IMR-90 (cell line): ENCODE results near the gene CMTM8. TPM values are rescaled to one million over a fixed set of nuclear protein-coding genes. Genes with fewer than 3 reads are reported as not detected.

ENCODE experiments used
- ATAC-seq: fragments of 200-7000 bp; cut with Tn5 transposase; 2 replicates; pipeline ENCODE4 v1.9.1; 2020; ENCODE audit warnings: low read depth, mild to moderate bottlenecking, moderate library complexity
- BruUV-seq: library from RNA; stranded (reverse); fragments of 400-500 nt; replicated peaks from 2 replicates; lab custom pipeline; 2021; lab: Mats Ljungman, UMichigan
- CTCF ChIA-PET: fragments of 300-600 bp; formaldehyde crosslinking; extraction: SDS; loops from one replicate; lab custom pipeline; 2021; ENCODE audit warnings: antibody characterized with exemption; lab: Yijun Ruan, JAX
- POLR2A ChIA-PET: fragments of 300-600 bp; sonication (Branson Sonifier 250); formaldehyde crosslinking; loops from one replicate; lab custom pipeline; 2022; ENCODE audit warnings: antibody characterized with exemption; ENCODE audit not compliant: unreplicated experiment; lab: Charles Lee
- DNase-seq: peaks from one replicate; pipeline ENCODE4 v3.0.0; 2013
- H2AFZ ChIP-seq: replicated peaks from 2 replicates; pipeline ENCODE3; 2013; ENCODE audit warnings: low read length, mild to moderate bottlenecking; ENCODE audit not compliant: poor library complexity
- H2AK5ac ChIP-seq: 2 replicates; pipeline ENCODE4 v1.6.1; 2013; ENCODE audit warnings: low read depth, low read length, inconsistent platforms
- H2AK9ac ChIP-seq: replicated peaks from 2 replicates; pipeline ENCODE3; 2013; ENCODE audit warnings: mild to moderate bottlenecking, low read depth, low read length, moderate library complexity; ENCODE audit not compliant: poor library complexity
- H2BK120ac ChIP-seq: 2 replicates; pipeline ENCODE4 v1.6.1; 2013; ENCODE audit warnings: low read depth, low read length, inconsistent platforms
- H2BK15ac ChIP-seq: 3 replicates; pipeline ENCODE4 v1.6.1; 2013; ENCODE audit warnings: low read depth, low read length, inconsistent platforms
- H2BK20ac ChIP-seq: 2 replicates; pipeline ENCODE4 v1.6.1; 2013; ENCODE audit warnings: low read depth, mild to moderate bottlenecking, inconsistent platforms, low read length, moderate library complexity
- H2BK5ac ChIP-seq: 2 replicates; pipeline ENCODE4 v1.6.1; 2013; ENCODE audit warnings: mild to moderate bottlenecking, low read depth, low read length, inconsistent platforms; ENCODE audit not compliant: poor library complexity, severe bottlenecking
- H3K14ac ChIP-seq: replicated peaks from 2 replicates; pipeline ENCODE4 v1.6.1; 2013; ENCODE audit warnings: low read depth, low read length, inconsistent platforms
- H3K18ac ChIP-seq: 2 replicates; pipeline ENCODE4 v1.6.1; 2013; ENCODE audit warnings: low read depth, low read length, control low read depth
- H3K23ac ChIP-seq: 2 replicates; pipeline ENCODE4 v1.6.1; 2013; ENCODE audit warnings: low read depth, low read length, inconsistent platforms
- H3K27ac ChIP-seq: 2 replicates; pipeline ENCODE4 v1.5.1; 2013; ENCODE audit warnings: mild to moderate bottlenecking, control low read depth, low read length; ENCODE audit not compliant: insufficient read depth
- H3K27me3 ChIP-seq: 2 replicates; pipeline ENCODE4 v1.6.1; 2013; ENCODE audit warnings: low read length; ENCODE audit not compliant: control insufficient read depth, insufficient read depth
- H3K36me3 ChIP-seq: 2 replicates; pipeline ENCODE4 v1.6.1; 2013; ENCODE audit warnings: low read length, mixed read lengths; ENCODE audit not compliant: control insufficient read depth, insufficient read depth
- H3K4ac ChIP-seq: 2 replicates; pipeline ENCODE4 v1.6.1; 2013; ENCODE audit warnings: low read depth, low read length, inconsistent platforms
- H3K4me1 ChIP-seq: 2 replicates; pipeline ENCODE4 v1.6.1; 2013; ENCODE audit warnings: low read length, mixed read lengths; ENCODE audit not compliant: control insufficient read depth, insufficient read depth
- H3K4me2 ChIP-seq: 2 replicates; pipeline ENCODE4 v1.6.1; 2013; ENCODE audit warnings: low read depth, mild to moderate bottlenecking, control low read depth, low read length, moderate library complexity
- H3K4me3 ChIP-seq: 2 replicates; pipeline ENCODE4 v1.5.1; 2013; ENCODE audit warnings: low read depth, mild to moderate bottlenecking, control low read depth, low read length, moderate library complexity; ENCODE audit not compliant: insufficient read depth
- H3K56ac ChIP-seq: 2 replicates; pipeline ENCODE4 v1.6.1; 2013; ENCODE audit warnings: low read length, inconsistent platforms; ENCODE audit not compliant: insufficient read depth; ENCODE audit errors: extremely low read depth
- H3K79me1 ChIP-seq, 2 experiments: 2 replicates each; pipeline ENCODE4 v1.6.1; 2013; ENCODE audit warnings: low read length in 2 of 2, inconsistent platforms in 1 of 2, low read depth in 1 of 2
- H3K9ac ChIP-seq: 2 replicates; pipeline ENCODE4 v1.6.1; 2013; ENCODE audit warnings: low read depth, low read length, control low read depth
- H3K9me1 ChIP-seq: 2 replicates; pipeline ENCODE4 v1.6.1; 2013; ENCODE audit warnings: low read length, inconsistent platforms; ENCODE audit not compliant: insufficient read depth
- H3K9me3 ChIP-seq: 2 replicates; pipeline ENCODE4 v1.6.1; 2013; ENCODE audit warnings: low read length; ENCODE audit not compliant: control insufficient read depth, insufficient read depth
- H4K20me1 ChIP-seq: 2 replicates; pipeline ENCODE4 v1.6.1; 2013; ENCODE audit warnings: low read length, inconsistent platforms; ENCODE audit not compliant: insufficient read depth
- H4K5ac ChIP-seq: 2 replicates; pipeline ENCODE4 v1.6.1; 2013; ENCODE audit warnings: mild to moderate bottlenecking, low read depth, low read length, control low read depth
- H4K8ac ChIP-seq, 2 experiments: 2 replicates each; pipeline ENCODE4 v1.6.1; 2013; ENCODE audit warnings: low read depth in 2 of 2, low read length in 2 of 2, control low read depth in 1 of 2, inconsistent platforms in 1 of 2
- H4K91ac ChIP-seq: 2 replicates; pipeline ENCODE4 v1.6.1; 2013; ENCODE audit warnings: low read depth, low read length, inconsistent platforms; ENCODE audit not compliant: insufficient read depth
- CEBPB ChIP-seq: IDR thresholded peaks from 2 replicates; pipeline ENCODE4 v1.6.1; 2012; ENCODE audit warnings: low read depth, low read length, improper control_type of control experiment
- MAFK ChIP-seq: IDR thresholded peaks from 2 replicates; pipeline ENCODE4 v1.6.1; 2012; ENCODE audit warnings: low read depth, low read length, improper control_type of control experiment
- MXI1 ChIP-seq: IDR thresholded peaks from 2 replicates; pipeline ENCODE4 v1.6.1; 2012; ENCODE audit warnings: low read depth, mild to moderate bottlenecking, low read length, moderate library complexity, borderline replicate concordance
- NFE2L2 ChIP-seq: fragments of 150-350 bp; IDR thresholded peaks from 2 replicates; pipeline ENCODE4 v1.6.1; 2016; ENCODE audit warnings: low read depth, mild to moderate bottlenecking, low read length
- WGBS, 2 experiments: methylation state at CpG; one replicate each; pipeline versions ENCODE4 v1.1.5 to v1.1.7; 2013; ENCODE audit warnings: missing lambda C conversion rate in 2 of 2; ENCODE audit not compliant: insufficient read length in 1 of 2; ENCODE audit errors: extremely low coverage in 2 of 2; 5-methylcytosine and 5-hydroxymethylcytosine counted together
- dilution Hi-C: fragments of 300-500 bp; cut with HindIII; formaldehyde crosslinking; loops from one replicate; pipeline ENCODE4 v1.14.3; 2018; ENCODE audit warnings: low sequenced_read_pairs; ENCODE audit not compliant: unreplicated experiment
- in situ Hi-C: fragments of 300-500 bp; cut with MboI; formaldehyde crosslinking; loops from 3 replicates; pipeline ENCODE4 v1.14.3; 2019; ENCODE audit warnings: low sequenced_read_pairs, inconsistent platforms, mixed read lengths
- intact Hi-C: fragments of 100-400 bp; cut with micrococcal nuclease; formaldehyde crosslinking; loops from 2 replicates; pipeline ENCODE4 v1.10.0; 2022
- polyA plus RNA-seq, 3 experiments: library from polyadenylated mRNA; depleted of rRNA; stranded (reverse); fragments of >200 nt; gene quantifications; 2 replicates each; pipeline ENCODE4 v1.2.3, GENCODE V29; 2012; ENCODE audit warnings: low replicate concordance in 1 of 3
- total RNA-seq: library from RNA; depleted of rRNA; stranded (reverse); fragments of >200 nt; gene quantifications from 2 replicates; pipeline ENCODE4 v1.2.3, GENCODE V29; 2012
- TF ChIP-seq, protein P1 (sequence below): fragments of 150-350 bp; IDR thresholded peaks from 2 replicates; pipeline ENCODE4 v1.6.1; 2017; ENCODE audit warnings: mild to moderate bottlenecking, antibody characterized with exemption, low read length, low read depth

CMTM8 gene
- total and polyA plus RNA-seq, 2 of the 4 experiments (the other 2 are of a cell fraction): 0.15 TPM; not detected in 1

DNA sequence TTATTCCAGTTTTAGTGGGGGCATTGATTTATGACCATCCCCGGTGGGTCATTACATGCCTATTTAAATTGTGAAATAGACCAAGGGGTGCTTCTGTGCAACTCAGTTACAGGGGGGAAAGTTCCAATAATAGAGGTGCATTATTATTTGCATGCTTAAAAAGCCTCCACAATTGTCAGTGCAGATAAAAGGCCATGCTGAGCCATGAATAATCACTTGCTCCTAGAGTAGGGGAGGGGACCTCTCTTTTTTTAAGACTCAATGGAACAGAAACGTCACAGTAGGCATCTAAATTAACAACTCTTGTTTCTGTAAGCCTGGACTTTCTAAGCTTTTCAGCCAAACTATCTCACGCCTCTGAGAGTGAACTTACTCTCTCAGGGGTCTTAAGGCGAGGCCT, 86.7 kb downstream of the CMTM8 start:
- no peak overlapping the region for H3K18ac ChIP-seq
- no peaks in the 10 kb centered on the region for H3K4me1 ChIP-seq
- no peaks in the 10 kb centered on the region for H3K9me1 ChIP-seq
- H3K27ac ChIP-seq: no peak overlapping the region
- no peak overlapping the region for H3K14ac ChIP-seq
- H3K4ac ChIP-seq: no peak overlapping the region
- H3K36me3 ChIP-seq: no peaks in the 10 kb centered on the region
- H3K27me3 ChIP-seq: peaks cover 3% of the 10 kb centered on the region; the same call in 1 of the 2 replicates
- intact Hi-C loops (no loop called here), in situ Hi-C loops (no loop called here), dilution Hi-C loops (no loop called here)
- no peak overlapping the region for H4K91ac ChIP-seq
- H4K20me1 ChIP-seq: no peaks in the 10 kb centered on the region
- ChIA-PET CTCF (no interaction called here), POLR2A (no interaction called here)
- no peak overlapping the region for H4K8ac ChIP-seq
- no peak overlapping the region for H2BK120ac ChIP-seq
- H3K56ac ChIP-seq: no peak overlapping the region
- no TSS peak for BruUV-seq
- no peak for TF ChIP-seq CEBPB
- no peak for TF ChIP-seq MXI1
- TF ChIP-seq, protein P1, sequence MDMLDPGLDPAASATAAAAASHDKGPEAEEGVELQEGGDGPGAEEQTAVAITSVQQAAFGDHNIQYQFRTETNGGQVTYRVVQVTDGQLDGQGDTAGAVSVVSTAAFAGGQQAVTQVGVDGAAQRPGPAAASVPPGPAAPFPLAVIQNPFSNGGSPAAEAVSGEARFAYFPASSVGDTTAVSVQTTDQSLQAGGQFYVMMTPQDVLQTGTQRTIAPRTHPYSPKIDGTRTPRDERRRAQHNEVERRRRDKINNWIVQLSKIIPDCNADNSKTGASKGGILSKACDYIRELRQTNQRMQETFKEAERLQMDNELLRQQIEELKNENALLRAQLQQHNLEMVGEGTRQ: no peak
- no peak for TF ChIP-seq MAFK
- no peak for TF ChIP-seq NFE2L2
- ATAC-seq: no peak
- H3K9ac ChIP-seq: no peak overlapping the region
- no peak overlapping the region for H2BK15ac ChIP-seq
- WGBS, 2 experiments: no CpG with 5 or more reads among the region's 4 CpGs
- DNase-seq: no peak
- H3K9me3 ChIP-seq: no peaks in the 10 kb centered on the region
- no peak overlapping the region for H3K23ac ChIP-seq
- H3K4me2 ChIP-seq: no peak overlapping the region
- no peak overlapping the region for H4K5ac ChIP-seq
- no peak overlapping the region for H2AK5ac ChIP-seq
- H2AK9ac ChIP-seq: no peak overlapping the region
- no peak overlapping the region for H3K4me3 ChIP-seq
- H3K79me1 ChIP-seq: no peaks in the 10 kb centered on the region
- H2AFZ ChIP-seq: no peak overlapping the region
- no peak overlapping the region for H2BK5ac ChIP-seq
- H2BK20ac ChIP-seq: no peak overlapping the region
